Activated gamma-delta T cell treated with Interleukin-2 at 50 U/mL for 16 hours (primary cell): ENCODE data around the gene IGSF6.
"Not testable (repeated sequence)": the region's sequence is repeated elsewhere in the genome, so short reads cannot be mapped to it uniquely, and the experiment has no call there.

Source experiments
- DNase-seq: peaks from one replicate; pipeline ENCODE4 v3.0.0-alpha.2; 2020

The IGSF6 gene

GRCh38 chr16:21628121-21628726 is 24.2 kb downstream of the IGSF6 start:
- no peak for DNase-seq

- DNase-seq: no peak
Observed at GRCh38 chr16:21626659-21627277, 25.6 kb downstream of the IGSF6 start.

- no peak for DNase-seq
Observed at GRCh38 chr16:21625026-21625425, 27.4 kb downstream of the IGSF6 start.

GRCh38 chr16:21622545-21622944 is 29.9 kb downstream of the IGSF6 start:
- DNase-seq: no peak

GRCh38 chr16:21620592-21620991 is 31.8 kb downstream of the IGSF6 start:
- DNase-seq: no peak

GRCh38 chr16:21619765-21620425 is 32.5 kb downstream of the IGSF6 start:
- no peak for DNase-seq

- DNase-seq: no peak
Observed at GRCh38 chr16:21618281-21618680, 34.1 kb downstream of the IGSF6 start.

- DNase-seq: no peak
Observed at GRCh38 chr16:21617607-21618006, 34.8 kb downstream of the IGSF6 start.

- DNase-seq: no peak
Observed at GRCh38 chr16:21614896-21615295, 37.5 kb downstream of the IGSF6 start.

- no peak for DNase-seq
Observed at GRCh38 chr16:21613781-21614180, 38.6 kb downstream of the IGSF6 start.

GRCh38 chr16:21613361-21613760 is 39.0 kb downstream of the IGSF6 start:
- no peak for DNase-seq

GRCh38 chr16:21611556-21612384 is 40.6 kb downstream of the IGSF6 start:
- DNase-seq: no peak

- no peak for DNase-seq
Observed at GRCh38 chr16:21611198-21611555, 41.2 kb downstream of the IGSF6 start.

- DNase-seq: no peak
Observed at GRCh38 chr16:21610766-21611165, 41.6 kb downstream of the IGSF6 start.

- DNase-seq: no peak
Observed at GRCh38 chr16:21610006-21610544, 42.3 kb downstream of the IGSF6 start.

- DNase-seq: no peak
Observed at GRCh38 chr16:21608639-21609328, 43.6 kb downstream of the IGSF6 start.

- DNase-seq: not testable (repeated sequence)
Observed at GRCh38 chr16:21605848-21606247, 46.6 kb downstream of the IGSF6 start.

- no peak for DNase-seq
Observed at GRCh38 chr16:21603928-21604327, 48.5 kb downstream of the IGSF6 start.

- no peak for DNase-seq
Observed at GRCh38 chr16:21602785-21603184, 49.6 kb downstream of the IGSF6 start.

- DNase-seq: peak; percentile 8
Observed at GRCh38 chr16:21600031-21600773, 52.2 kb downstream of the IGSF6 start.

- DNase-seq: peak; percentile 95
Observed at GRCh38 chr16:21599122-21600030, 53.0 kb downstream of the IGSF6 start, which contains the start of gene METTL9. Gene METTL9 (plus strand): TSS chr16:21599577. CDS start chr16:21599734, 157 bp downstream.
